GM12892 (cell line): ENCODE data around the gene MUS81.

Source experiments
- DNase-seq: peaks from one replicate; pipeline ENCODE4 v3.0.0; 2011; ENCODE audit not compliant: insufficient read length
- FAIRE-seq: peaks from 2 replicates; lab custom pipeline; 2011; peaks lifted over from hg19 to GRCh38; lab: Jason Lieb, UNC
- POLR2A ChIP-seq: IDR thresholded peaks from 2 replicates; pipeline ENCODE4 v1.6.1; 2011; ENCODE audit warnings: low read depth, low read length, control low read depth
- POLR2AphosphoS5 ChIP-seq: IDR thresholded peaks from 2 replicates; pipeline ENCODE4 v1.6.1; 2011; ENCODE audit warnings: low read depth, low read length, control low read depth
- TAF1 ChIP-seq: IDR thresholded peaks from 2 replicates; pipeline ENCODE4 v1.6.1; 2011; ENCODE audit warnings: low read depth, mild to moderate bottlenecking, control low read depth, low read length, borderline replicate concordance

Gene MUS81

GRCh38 chr11:65857500-65857852, 2.8 kb upstream of the MUS81 start:
- TF ChIP-seq POLR2A (no peak), POLR2AphosphoS5 (no peak)
- DNase-seq: no peak
- FAIRE-seq: no peak

- peak; percentile 99 for TF ChIP-seq POLR2AphosphoS5
- TF ChIP-seq TAF1: peak; percentile 95
- peak; percentile 100 for TF ChIP-seq POLR2A
- FAIRE-seq (peak; percentile 92), DNase-seq (peak; percentile 78)
Measured at GRCh38 chr11:65857853-65858680, 2.2 kb upstream of the MUS81 start, which contains the start of gene CFL1. Gene CFL1 (minus strand): TSS chr11:65858180. CDS start chr11:65858099, 81 bp downstream.

GRCh38 chr11:65858681-65859087, 1.5 kb upstream of the MUS81 start:
- TF ChIP-seq POLR2AphosphoS5: no peak
- TF ChIP-seq POLR2A: no peak; the same call in 1 of the 2 replicates
- TF ChIP-seq TAF1: no peak
- DNase-seq: no peak
- no peak for FAIRE-seq

- peak; percentile 93 for FAIRE-seq
- TF ChIP-seq TAF1: peak; percentile 96
- TF ChIP-seq POLR2A: peak; percentile 95
- TF ChIP-seq POLR2AphosphoS5: peak; percentile 99
- DNase-seq: peak; percentile 95
Measured at GRCh38 chr11:65859095-65859811, 980 bp upstream of the MUS81 start.

GRCh38 chr11:65859812-65860277, 388 bp upstream of the MUS81 start:
- no peak for FAIRE-seq

GRCh38 chr11:65861165-65861505, 902 bp downstream of the MUS81 start:
- no peak for DNase-seq
- TF ChIP-seq TAF1 (no peak), POLR2A (no peak), POLR2AphosphoS5 (no peak)
- FAIRE-seq: no peak

More at GRCh38 chr11:65859812-65860277, 388 bp upstream of the MUS81 start:
- peak; percentile 56; the same call in 1 of the 2 replicates for TF ChIP-seq POLR2A
- peak; percentile 89 for TF ChIP-seq POLR2AphosphoS5
- TF ChIP-seq TAF1: no peak
- no peak for DNase-seq

- TF ChIP-seq POLR2AphosphoS5: no peak
- FAIRE-seq (peak; percentile 56), DNase-seq (peak; percentile 7)
Measured at GRCh38 chr11:65861533-65862183, 1.4 kb downstream of the MUS81 start.

GRCh38 chr11:65862191-65862735, 2.0 kb downstream of the MUS81 start:
- DNase-seq: no peak
- FAIRE-seq: no peak
- TF ChIP-seq POLR2AphosphoS5: no peak

- FAIRE-seq (no peak), DNase-seq (no peak)
- TF ChIP-seq POLR2AphosphoS5 (peak; percentile 21; the same call in 1 of the 2 replicates), TAF1 (no peak), POLR2A (peak; percentile 48; the same call in 1 of the 2 replicates)
Measured at GRCh38 chr11:65862941-65863888, 3.0 kb downstream of the MUS81 start.
